Measurements from ENCODE around the gene HDLBP. TPM values are rescaled to one million over a fixed set of nuclear protein-coding genes. Genes with fewer than 3 reads are reported as not detected.

The HDLBP gene
- total and polyA plus RNA-seq, 2 donors = 85.1 to 111 TPM

DNA sequence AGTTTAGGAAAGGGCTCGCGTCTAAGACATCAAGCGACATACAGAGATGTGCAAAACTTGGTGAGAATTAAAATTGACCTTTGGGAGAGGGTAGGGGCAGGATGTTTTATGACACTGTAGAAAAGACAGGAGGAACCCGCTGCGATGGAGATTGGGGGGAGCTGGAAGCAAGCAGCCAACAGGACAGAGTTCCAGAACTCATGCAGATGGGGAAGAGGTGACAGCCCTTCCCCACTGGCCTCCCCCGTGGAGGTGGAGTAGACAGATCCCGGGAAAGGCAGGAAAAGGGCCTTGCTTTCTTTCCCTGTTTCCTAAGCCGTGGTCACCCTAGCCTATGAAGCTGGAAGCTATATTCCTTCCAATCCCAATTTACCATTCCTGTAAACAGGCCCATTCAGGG lies 87.9 kb downstream of the HDLBP start:
- no peak for DNase-seq (ENCODE audit: low read depth in 6 of 9, low spot score in 9 of 9)

DNA sequence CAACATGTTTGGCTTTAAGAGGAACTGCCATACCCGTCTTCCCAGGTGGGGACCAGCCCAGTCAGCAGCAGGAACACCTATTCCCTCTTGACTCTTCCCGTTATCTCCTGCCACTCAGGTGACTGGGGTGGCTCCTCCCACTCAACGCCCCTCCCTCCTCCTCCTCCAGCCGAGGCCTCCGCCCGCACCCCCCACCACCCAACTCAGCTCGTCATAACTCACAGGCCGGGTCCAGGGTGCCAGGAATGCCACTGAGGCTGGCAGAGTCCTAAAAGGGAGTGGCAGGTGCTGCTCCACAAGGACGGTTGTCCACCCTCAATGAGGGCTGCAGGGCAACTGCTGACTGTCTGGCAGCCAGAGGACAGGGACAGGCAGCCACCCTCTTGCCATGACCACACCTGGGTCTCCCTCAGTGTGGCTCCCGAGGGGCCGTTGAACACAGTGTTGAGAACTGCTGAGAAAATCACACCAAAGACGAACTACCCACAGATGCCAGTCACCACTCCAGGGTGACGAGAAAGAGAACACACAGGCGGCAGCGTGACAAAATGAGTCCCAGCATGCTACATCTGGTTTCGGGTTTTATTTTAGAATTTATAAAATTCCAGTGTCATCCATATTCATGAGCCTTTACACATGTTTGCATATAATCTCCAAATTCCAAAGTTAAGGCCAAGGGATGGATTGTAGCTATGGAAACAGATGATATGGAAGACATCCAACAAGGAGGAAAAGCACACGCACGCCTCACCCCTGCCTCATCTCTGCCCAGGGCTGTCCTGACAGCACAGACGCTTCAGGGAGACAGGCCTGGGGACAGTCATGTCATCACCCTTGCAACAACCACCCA lies 88.5 kb downstream of the HDLBP start:
- Histone ChIP-seq H3K9me3 (ENCODE audit: control insufficient read depth in 2 of 2, insufficient read depth in 1 of 2, low read length in 1 of 2) (peaks cover 0 to 4% of the 10 kb centered on the region in 2 donors), H3K27ac (ENCODE audit: low read depth in 1 of 2, low read length in 1 of 2) (no peak overlapping the region), H3K27me3 (ENCODE audit: control insufficient read depth in 2 of 2, insufficient read depth in 1 of 2, low read length in 1 of 2) (no peaks in the 10 kb centered on the region), H3K36me3 (ENCODE audit: control insufficient read depth in 2 of 2, insufficient read depth in 2 of 2, low read length in 1 of 2) (peaks cover 50 to 51% of the 10 kb centered on the region in 2 donors), H3K4me1 (ENCODE audit: control insufficient read depth in 2 of 2, insufficient read depth in 2 of 2, low read length in 2 of 2) (peaks cover 0 to 6% of the 10 kb centered on the region in 2 donors), H3K4me3 (ENCODE audit: low read length in 2 of 2) (no peak overlapping the region)
- no peak for DNase-seq (ENCODE audit: low read depth in 6 of 9, low spot score in 9 of 9)
- 97% methylated on average over 19 of the region's 19 CpGs for WGBS

More for the DNA sequence above, 87.9 kb downstream of the HDLBP start:
- Histone ChIP-seq H3K27ac (ENCODE audit: low read depth in 1 of 2, low read length in 1 of 2) (no peak overlapping the region), H3K36me3 (ENCODE audit: control insufficient read depth in 2 of 2, insufficient read depth in 2 of 2, low read length in 1 of 2) (peaks cover 51 to 54% of the 10 kb centered on the region in 2 donors), H3K9me3 (ENCODE audit: control insufficient read depth in 2 of 2, insufficient read depth in 1 of 2, low read length in 1 of 2) (peaks cover 0 to 4% of the 10 kb centered on the region in 2 donors), H3K4me3 (ENCODE audit: low read length in 2 of 2) (no peak overlapping the region), H3K27me3 (ENCODE audit: control insufficient read depth in 2 of 2, insufficient read depth in 1 of 2, low read length in 1 of 2) (no peaks in the 10 kb centered on the region), H3K4me1 (ENCODE audit: control insufficient read depth in 2 of 2, insufficient read depth in 2 of 2, low read length in 2 of 2) (peaks cover 0 to 6% of the 10 kb centered on the region in 2 donors)
- 96% methylated on average over 8 of the region's 8 CpGs for WGBS

DNA sequence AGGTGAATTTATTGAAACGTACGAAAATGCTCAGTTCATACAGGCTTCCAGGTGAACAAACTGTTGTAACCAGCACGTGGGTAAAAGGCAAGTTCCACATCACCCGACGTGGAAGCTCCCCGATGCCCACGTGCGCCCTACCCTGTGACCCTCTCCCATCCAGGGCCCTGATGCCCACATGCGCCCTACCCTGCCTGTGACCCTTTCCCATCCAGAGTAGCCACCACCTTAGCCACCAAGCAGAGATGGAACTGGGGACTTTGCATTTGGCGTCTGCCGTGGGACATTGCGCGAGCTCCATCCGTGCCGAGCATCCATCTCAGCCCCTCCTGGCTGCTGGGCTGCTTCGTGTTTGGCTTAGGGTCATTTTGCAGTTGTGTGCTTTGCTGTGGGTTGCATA lies 89.5 kb downstream of the HDLBP start:
- Histone ChIP-seq H3K9me3 (ENCODE audit: control insufficient read depth in 2 of 2, insufficient read depth in 1 of 2, low read length in 1 of 2) (peaks cover 0 to 4% of the 10 kb centered on the region in 2 donors), H3K4me3 (ENCODE audit: low read length in 2 of 2) (no peak overlapping the region), H3K27ac (ENCODE audit: low read depth in 1 of 2, low read length in 1 of 2) (no peak overlapping the region), H3K27me3 (ENCODE audit: control insufficient read depth in 2 of 2, insufficient read depth in 1 of 2, low read length in 1 of 2) (no peaks in the 10 kb centered on the region), H3K36me3 (ENCODE audit: control insufficient read depth in 2 of 2, insufficient read depth in 2 of 2, low read length in 1 of 2) (peaks cover 42 to 46% of the 10 kb centered on the region in 2 donors), H3K4me1 (ENCODE audit: control insufficient read depth in 2 of 2, insufficient read depth in 2 of 2, low read length in 2 of 2) (peaks cover 0 to 6% of the 10 kb centered on the region in 2 donors)
- no peak for DNase-seq (ENCODE audit: low read depth in 6 of 9, low spot score in 9 of 9)
- WGBS = 97% methylated on average over 16 of the region's 16 CpGs

DNA sequence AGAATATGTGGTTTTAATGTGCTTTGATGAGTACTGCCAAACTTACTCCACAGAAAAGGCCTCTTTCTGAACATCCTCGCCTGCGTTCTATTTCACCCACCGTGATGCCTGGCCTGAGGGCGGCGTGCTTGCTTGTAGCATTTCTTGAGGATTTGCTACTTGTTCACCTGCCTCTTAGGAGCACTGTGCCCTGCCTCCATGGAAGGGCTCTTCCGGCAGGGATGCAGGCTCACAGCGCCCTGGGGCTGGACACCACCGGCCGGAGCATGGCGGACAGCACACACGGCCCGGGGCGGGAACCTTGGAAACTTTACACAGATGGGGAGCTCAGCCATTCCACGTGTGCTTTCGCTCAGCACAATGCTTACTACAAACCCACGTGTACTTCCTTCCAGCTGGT lies 89.9 kb downstream of the HDLBP start:
- Histone ChIP-seq H3K4me1 (ENCODE audit: control insufficient read depth in 2 of 2, insufficient read depth in 2 of 2, low read length in 2 of 2) (peaks cover 0 to 6% of the 10 kb centered on the region in 2 donors), H3K4me3 (ENCODE audit: low read length in 2 of 2) (no peak overlapping the region), H3K9me3 (ENCODE audit: control insufficient read depth in 2 of 2, insufficient read depth in 1 of 2, low read length in 1 of 2) (peaks cover 0 to 4% of the 10 kb centered on the region in 2 donors), H3K27me3 (ENCODE audit: control insufficient read depth in 2 of 2, insufficient read depth in 1 of 2, low read length in 1 of 2) (peaks cover 0 to 2% of the 10 kb centered on the region in 2 donors), H3K27ac (ENCODE audit: low read depth in 1 of 2, low read length in 1 of 2) (no peak overlapping the region), H3K36me3 (ENCODE audit: control insufficient read depth in 2 of 2, insufficient read depth in 2 of 2, low read length in 1 of 2) (peaks cover 38 to 41% of the 10 kb centered on the region in 2 donors)
- 96% methylated on average over 16 of the region's 16 CpGs for WGBS
- no peak for DNase-seq (ENCODE audit: low read depth in 6 of 9, low spot score in 9 of 9)

DNA sequence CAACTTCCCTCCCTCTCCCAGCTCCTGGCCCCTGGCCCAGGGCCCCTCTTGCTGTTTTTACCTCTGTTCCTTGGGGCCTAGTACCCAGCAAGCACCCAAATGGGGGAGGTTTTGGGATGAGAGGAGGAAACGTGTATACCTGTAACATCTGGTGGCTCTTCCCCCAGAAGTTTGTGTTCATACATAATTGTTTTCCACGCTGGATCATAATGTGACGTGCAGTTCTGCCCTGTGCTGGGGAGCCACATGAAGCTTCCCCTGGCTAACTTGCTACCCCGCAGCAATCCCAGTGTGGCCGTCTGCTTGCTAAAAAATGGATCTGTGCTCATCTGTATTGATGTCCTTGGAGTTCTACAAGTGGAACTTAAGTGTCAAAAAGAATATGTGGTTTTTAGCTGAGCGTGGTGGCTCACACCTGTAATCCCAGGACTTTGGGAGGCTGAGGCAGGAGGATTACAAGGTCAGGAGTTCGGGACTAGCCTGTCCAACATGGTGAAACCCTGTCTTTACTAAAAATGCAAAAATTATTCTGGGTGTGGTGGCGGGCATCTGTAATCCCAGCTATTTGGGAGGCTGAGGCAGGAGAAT lies 90.5 kb downstream of the HDLBP start:
- H3K27ac ChIP-seq (ENCODE audit: low read depth in 1 of 2, low read length in 1 of 2) = no peak overlapping the region
- H3K36me3 ChIP-seq (ENCODE audit: control insufficient read depth in 2 of 2, insufficient read depth in 2 of 2, low read length in 1 of 2) = peaks cover 32 to 35% of the 10 kb centered on the region in 2 donors
- H3K4me3 ChIP-seq (ENCODE audit: low read length in 2 of 2) = no peak overlapping the region
- 84% methylated on average over 8 of the region's 8 CpGs for WGBS
- peaks cover 0 to 8% of the 10 kb centered on the region in 2 donors for H3K27me3 ChIP-seq (ENCODE audit: control insufficient read depth in 2 of 2, insufficient read depth in 1 of 2, low read length in 1 of 2)
- no peak for DNase-seq (ENCODE audit: low read depth in 6 of 9, low spot score in 9 of 9)
- H3K9me3 ChIP-seq (ENCODE audit: control insufficient read depth in 2 of 2, insufficient read depth in 1 of 2, low read length in 1 of 2) = peaks cover 0 to 4% of the 10 kb centered on the region in 2 donors
- peaks cover 0 to 6% of the 10 kb centered on the region in 2 donors for H3K4me1 ChIP-seq (ENCODE audit: control insufficient read depth in 2 of 2, insufficient read depth in 2 of 2, low read length in 2 of 2)

DNA sequence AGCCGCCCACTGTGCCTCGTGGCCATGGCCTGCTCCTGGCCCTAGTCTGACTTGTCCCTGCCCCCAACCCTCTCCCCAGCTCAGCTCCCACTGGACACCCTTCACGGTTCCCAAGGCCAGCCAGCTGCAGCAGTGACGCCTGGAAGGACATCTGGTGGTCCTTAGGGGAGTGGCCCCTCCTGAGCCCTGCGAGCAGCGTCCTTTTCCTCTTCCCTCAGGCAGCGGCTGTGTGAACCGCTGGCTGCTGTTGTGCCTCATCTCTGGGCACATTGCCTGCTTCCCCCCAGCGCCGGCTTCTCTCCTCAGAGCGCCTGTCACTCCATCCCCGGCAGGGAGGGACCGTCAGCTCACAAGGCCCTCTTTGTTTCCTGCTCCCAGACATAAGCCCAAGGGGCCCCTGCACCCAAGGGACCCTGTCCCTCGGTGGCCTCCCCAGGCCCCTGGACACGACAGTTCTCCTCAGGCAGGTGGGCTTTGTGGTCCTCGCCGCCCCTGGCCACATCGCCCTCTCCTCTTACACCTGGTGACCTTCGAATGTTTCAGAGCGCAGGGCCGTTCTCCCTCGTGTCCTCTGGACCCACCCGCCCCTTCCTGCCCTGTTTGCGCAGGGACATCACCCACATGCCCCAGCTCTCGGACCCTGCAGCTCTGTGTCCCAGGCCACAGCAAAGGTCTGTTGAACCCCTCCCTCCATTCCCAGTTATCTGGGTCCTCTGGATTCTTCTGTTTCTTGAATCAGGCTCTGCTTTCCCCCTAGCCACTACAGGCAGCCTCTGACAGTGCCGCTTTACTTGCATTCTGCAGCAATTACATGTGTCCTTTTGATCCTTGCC lies 91.2 kb downstream of the HDLBP start:
- WGBS = 88% methylated on average over 26 of the region's 26 CpGs
- no peak overlapping the region for H3K27ac ChIP-seq (ENCODE audit: low read depth in 1 of 2, low read length in 1 of 2)
- H3K4me1 ChIP-seq (ENCODE audit: control insufficient read depth in 2 of 2, insufficient read depth in 2 of 2, low read length in 2 of 2) = peaks cover 0 to 6% of the 10 kb centered on the region in 2 donors
- no peak overlapping the region for H3K4me3 ChIP-seq (ENCODE audit: low read length in 2 of 2)
- peaks cover 0 to 4% of the 10 kb centered on the region in 2 donors for H3K9me3 ChIP-seq (ENCODE audit: control insufficient read depth in 2 of 2, insufficient read depth in 1 of 2, low read length in 1 of 2)
- no peak for DNase-seq (ENCODE audit: low read depth in 6 of 9, low spot score in 9 of 9)
- H3K27me3 ChIP-seq (ENCODE audit: control insufficient read depth in 2 of 2, insufficient read depth in 1 of 2, low read length in 1 of 2) = peaks cover 6 to 16% of the 10 kb centered on the region in 2 donors
- peaks cover 25 to 29% of the 10 kb centered on the region in 2 donors for H3K36me3 ChIP-seq (ENCODE audit: control insufficient read depth in 2 of 2, insufficient read depth in 2 of 2, low read length in 1 of 2)

DNA sequence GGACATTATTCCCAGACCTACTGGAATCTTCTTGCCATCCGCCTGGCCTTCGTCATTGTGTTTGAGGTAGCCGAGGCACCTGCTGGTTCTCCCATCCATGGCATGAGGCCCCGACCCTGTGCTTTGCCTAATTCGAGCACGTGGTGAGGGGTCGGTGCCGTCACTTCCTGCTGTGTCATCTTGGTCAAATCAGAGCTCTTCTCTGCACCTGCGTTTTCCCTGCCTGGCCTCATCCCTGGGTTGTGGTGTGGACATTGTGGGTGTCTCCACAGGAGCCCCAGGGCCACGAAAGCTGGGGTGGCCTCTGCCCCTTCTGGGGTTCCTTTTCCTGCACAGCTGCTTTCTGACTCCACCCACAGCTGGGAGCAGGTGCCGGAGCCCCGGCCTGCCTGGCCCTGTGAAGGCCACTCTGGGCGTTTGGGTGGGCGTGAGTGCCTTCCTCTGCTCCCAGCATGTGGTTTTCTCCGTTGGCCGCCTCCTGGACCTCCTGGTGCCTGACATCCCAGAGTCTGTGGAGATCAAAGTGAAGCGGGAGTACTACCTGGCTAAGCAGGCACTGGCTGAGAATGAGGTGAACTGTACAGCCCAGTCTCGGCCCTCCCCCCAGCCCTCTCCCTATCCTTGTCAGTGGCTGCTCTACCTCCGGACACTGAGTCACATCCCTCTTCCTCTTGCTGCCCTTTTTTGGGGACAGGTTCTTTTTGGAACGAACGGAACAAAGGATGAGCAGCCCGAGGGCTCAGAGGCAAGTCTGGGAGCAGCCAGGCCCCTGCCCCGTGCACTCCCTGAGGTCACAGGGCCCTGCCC lies 92.1 kb downstream of the HDLBP start:
- peaks cover 0 to 4% of the 10 kb centered on the region in 2 donors for H3K9me3 ChIP-seq (ENCODE audit: control insufficient read depth in 2 of 2, insufficient read depth in 1 of 2, low read length in 1 of 2)
- 55% methylated on average over 23 of the region's 23 CpGs for WGBS
- peaks cover 8 to 24% of the 10 kb centered on the region in 2 donors for H3K27me3 ChIP-seq (ENCODE audit: control insufficient read depth in 2 of 2, insufficient read depth in 1 of 2, low read length in 1 of 2)
- peaks cover 3 to 9% of the 10 kb centered on the region in 2 donors for H3K4me1 ChIP-seq (ENCODE audit: control insufficient read depth in 2 of 2, insufficient read depth in 2 of 2, low read length in 2 of 2)
- no peak for DNase-seq (ENCODE audit: low read depth in 6 of 9, low spot score in 9 of 9)
- H3K27ac ChIP-seq (ENCODE audit: low read depth in 1 of 2, low read length in 1 of 2) = no peak overlapping the region
- peaks cover 17 to 21% of the 10 kb centered on the region in 2 donors for H3K36me3 ChIP-seq (ENCODE audit: control insufficient read depth in 2 of 2, insufficient read depth in 2 of 2, low read length in 1 of 2)
- H3K4me3 ChIP-seq (ENCODE audit: low read length in 2 of 2) = no peak overlapping the region

DNA sequence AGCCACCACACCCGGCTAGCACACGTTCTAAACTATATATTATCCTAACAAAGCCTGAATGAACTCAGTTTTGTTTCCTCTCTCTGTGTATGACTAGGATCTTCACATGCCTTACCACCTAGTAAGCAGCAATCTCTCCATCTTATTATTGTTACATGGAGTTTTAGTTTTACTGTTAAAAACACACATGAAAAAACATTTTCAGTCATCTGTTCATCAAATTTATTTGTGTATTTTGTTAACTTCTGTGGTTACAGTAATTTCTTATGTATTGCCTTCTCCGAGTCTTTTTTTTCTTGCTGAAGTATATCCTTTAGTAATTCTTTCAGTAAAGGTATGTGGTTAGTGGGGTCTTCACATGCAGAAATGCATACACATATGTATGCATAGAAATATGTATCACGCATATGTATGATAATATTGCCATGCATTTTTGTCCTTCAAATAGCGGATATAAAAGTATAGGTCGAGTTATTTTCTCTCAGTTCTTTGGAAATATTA lies 95.6 kb downstream of the HDLBP start:
- Histone ChIP-seq H3K27ac (ENCODE audit: low read depth in 1 of 2, low read length in 1 of 2) (no peak overlapping the region), H3K36me3 (ENCODE audit: control insufficient read depth in 2 of 2, insufficient read depth in 2 of 2, low read length in 1 of 2) (no peaks in the 10 kb centered on the region), H3K4me1 (ENCODE audit: control insufficient read depth in 2 of 2, insufficient read depth in 2 of 2, low read length in 2 of 2) (peaks cover 3 to 10% of the 10 kb centered on the region in 2 donors), H3K27me3 (ENCODE audit: control insufficient read depth in 2 of 2, insufficient read depth in 1 of 2, low read length in 1 of 2) (peaks cover 26 to 56% of the 10 kb centered on the region in 2 donors), H3K4me3 (ENCODE audit: low read length in 2 of 2) (no peak overlapping the region), H3K9me3 (ENCODE audit: control insufficient read depth in 2 of 2, insufficient read depth in 1 of 2, low read length in 1 of 2) (peaks cover 0 to 4% of the 10 kb centered on the region in 2 donors)
- no peak for DNase-seq (ENCODE audit: low read depth in 6 of 9, low spot score in 9 of 9)
- 97% methylated on average over 6 of the region's 6 CpGs for WGBS

Measured in thymus (tissue), 11 donors.